HG03571 (cell line): ENCODE data around the gene PLEKHG3.

Source experiments
- ATAC-seq: cut with Tn5 transposase; IDR thresholded peaks from one replicate; pipeline ENCODE4 v1.9.1; 2021; ENCODE audit not compliant: unreplicated experiment

The PLEKHG3 gene

DNA sequence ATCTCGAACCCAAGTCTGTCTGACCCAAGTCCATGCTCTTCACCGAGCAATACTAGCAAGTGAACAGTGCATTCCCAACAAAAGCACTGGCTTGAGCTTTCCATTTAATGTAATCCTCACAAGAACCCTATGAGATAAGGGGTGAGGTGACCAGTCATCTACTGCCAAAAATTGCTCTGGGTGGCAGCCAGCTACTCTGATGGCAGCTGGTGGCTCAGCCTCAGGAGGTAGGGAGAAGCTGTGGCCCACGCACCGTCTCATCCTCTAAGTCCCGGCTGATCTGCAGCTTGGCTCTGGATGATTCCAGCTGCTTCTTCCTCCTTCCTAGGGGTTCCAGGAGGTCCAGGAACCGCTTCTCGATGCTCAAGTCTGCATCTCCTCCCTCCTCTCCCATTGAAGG, 75.2 kb downstream of the PLEKHG3 start:
- ATAC-seq: no peak

DNA sequence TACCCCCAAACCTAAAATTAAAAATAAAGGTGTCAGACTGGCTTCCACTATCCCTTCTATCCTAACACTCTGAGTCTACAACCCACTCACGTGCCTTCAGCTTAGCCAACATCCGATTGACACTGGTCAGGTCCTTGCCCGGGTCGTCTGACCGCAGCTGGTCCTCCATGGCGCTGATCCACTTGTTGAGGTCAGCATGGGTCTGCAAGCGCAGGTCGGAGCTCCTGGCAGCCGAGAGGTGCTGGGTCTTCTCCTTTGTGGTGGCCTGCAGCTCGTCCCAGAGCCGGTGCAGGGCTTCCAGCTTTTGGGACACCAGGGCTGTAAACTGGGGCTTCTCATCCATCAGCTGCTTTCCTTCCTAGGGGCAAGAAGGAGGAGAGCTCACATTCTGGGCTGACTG, 78.0 kb downstream of the PLEKHG3 start:
- no peak for ATAC-seq

DNA sequence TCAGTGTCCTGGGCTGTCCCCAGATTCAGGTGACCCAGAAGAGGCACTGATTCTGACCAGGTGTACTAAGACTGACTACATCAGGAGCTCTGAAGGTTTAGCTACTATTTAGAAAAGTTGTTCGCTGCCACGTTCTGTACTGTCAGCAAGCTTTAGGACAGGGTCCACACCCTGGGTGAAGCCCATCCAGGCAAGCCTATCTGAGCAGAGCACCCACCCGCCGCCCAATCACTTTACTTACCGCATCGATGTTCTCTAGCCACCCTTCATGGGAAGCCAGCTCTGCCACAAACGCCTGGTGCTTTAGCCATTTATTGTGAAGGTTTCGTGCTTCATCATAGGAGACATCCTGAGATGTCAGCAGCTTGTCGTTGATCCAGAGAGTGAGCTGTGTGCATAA, 79.8 kb downstream of the PLEKHG3 start:
- ATAC-seq: no peak

DNA sequence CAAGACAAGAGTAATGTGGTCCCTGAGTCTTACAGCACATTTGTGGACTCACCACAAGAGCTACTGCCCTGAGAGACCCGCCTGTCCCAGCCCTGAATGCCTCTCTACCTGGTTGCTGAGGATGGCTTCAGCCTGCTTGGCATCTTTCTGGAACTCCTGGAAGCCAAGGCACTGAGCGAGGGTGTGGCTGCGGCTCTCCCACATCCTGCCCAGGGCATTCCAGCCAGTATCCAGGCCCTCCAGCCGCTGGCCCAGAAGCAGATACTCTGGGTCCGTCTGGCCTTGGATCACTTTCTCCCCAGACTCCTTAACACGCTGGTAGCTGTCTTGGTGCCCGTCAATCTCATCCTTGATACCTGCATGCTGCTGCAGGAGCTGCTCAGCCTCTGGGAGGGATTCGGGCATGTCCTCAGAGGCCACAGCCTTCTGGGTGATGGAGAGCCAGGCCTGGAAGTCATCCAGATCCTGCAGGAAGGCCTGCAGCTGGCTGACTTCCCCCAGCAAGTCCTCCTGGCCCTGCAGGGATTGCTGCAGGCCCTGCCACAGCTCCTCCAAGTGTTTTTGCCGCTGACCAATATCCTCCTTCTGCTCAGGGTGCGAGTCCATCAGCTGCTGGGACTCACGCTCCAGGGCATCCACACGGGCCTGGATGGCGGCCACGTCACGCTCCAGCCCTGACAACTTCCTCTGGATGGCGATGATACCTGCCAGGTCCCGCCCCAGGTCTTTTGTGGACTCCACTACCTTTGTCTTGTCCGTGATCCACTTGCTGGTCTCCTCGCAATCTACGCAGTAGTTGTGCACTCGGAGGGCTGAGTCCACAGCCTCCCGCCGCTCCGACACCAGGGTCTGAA, 82.3 kb downstream of the PLEKHG3 start:
- ATAC-seq: no peak

DNA sequence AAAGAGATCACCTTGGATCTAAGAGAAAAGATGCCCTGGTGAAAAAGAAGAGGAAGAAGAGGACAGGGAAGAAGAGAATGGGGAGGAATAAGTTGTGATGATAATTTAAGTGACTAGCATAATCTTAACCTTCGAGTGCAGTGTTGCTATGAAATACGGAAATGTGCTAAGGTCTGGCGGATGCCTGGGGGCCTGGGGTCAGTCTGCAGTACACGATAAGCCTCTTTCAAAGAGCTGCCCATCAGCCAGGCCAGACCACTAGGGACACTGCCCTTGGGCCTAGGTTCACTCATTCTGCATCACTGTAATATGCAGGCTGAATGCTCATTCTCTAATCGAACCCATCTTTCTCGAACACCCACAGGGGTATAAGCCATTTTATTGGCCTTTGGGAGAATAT, 83.4 kb downstream of the PLEKHG3 start:
- ATAC-seq: no peak

DNA sequence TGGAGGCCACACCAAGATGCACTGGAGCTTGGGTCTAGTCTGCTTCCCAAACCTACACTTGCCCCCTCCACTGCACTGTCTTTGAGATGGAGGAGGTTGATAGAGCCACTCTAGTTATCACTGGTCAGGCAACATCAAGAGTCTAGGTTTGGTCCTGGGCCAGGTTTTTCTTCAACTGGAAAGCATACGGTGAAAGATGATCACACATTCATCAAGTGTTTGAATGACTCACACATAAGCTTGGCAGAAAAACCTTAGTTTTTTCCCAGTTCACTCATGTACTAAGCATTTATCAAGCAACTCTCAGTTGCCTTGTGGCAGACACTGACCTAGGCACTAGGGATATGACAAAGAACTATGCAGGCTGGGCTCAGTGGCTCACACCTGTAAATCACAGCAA, 84.5 kb downstream of the PLEKHG3 start:
- ATAC-seq: no peak

DNA sequence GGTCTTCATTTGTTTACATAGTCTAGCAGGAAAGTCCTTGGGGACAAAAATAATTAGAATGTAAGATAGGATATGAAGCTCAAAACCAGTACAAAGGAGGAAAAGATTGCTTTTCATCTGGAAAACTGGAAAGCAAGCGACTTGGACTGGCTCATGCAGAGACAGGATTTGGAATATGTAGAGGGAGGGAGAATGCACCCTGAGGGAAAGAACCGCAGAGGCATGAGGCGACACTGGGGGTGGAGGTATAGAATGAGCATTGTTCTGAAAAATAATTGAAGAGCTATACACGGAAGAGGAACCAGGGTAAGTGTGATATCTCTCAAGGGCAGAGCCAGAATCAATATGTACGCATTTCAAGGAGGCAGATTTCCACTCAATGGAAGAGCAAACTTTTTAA, 85.5 kb downstream of the PLEKHG3 start:
- ATAC-seq: no peak

DNA sequence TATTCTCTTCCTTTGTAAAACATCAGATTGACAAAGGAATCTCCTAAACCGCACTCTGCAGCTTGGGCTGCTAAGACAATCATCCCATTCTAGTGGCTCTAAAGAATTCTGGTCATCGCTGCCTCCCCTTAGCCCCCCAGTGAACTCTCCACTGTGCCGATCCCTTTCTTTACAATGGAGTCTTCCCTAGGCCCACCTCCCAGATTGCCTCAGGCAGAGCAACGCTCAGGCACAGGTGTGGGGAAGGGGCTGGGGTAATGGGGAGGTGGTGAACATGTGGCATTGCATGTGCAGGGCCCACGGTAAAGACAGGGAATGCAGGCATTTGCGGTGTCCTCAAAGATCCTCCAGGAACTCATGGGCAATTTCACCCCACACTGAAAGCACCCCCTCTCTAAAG, 86.3 kb downstream of the PLEKHG3 start:
- no peak for ATAC-seq

DNA sequence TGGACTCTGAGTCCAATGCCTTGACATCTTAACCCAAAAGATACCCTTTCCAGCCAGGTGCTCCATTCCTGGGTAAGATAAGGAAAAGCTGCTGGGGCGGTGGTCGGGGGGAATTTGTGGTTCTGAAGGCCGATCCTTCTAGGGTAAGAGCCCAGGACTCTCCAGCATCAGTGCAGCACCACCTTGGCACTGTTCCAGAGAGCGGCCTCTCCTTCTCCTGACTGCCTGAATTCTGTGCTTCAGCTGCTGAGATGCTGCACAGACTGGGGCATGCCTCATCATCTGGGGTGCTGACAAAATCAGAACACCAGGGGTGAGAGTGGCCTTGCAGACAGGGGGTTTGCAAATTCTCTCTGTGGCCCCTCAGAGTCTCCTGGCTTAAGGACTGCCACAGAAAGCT, 88.0 kb downstream of the PLEKHG3 start:
- ATAC-seq: no peak

DNA sequence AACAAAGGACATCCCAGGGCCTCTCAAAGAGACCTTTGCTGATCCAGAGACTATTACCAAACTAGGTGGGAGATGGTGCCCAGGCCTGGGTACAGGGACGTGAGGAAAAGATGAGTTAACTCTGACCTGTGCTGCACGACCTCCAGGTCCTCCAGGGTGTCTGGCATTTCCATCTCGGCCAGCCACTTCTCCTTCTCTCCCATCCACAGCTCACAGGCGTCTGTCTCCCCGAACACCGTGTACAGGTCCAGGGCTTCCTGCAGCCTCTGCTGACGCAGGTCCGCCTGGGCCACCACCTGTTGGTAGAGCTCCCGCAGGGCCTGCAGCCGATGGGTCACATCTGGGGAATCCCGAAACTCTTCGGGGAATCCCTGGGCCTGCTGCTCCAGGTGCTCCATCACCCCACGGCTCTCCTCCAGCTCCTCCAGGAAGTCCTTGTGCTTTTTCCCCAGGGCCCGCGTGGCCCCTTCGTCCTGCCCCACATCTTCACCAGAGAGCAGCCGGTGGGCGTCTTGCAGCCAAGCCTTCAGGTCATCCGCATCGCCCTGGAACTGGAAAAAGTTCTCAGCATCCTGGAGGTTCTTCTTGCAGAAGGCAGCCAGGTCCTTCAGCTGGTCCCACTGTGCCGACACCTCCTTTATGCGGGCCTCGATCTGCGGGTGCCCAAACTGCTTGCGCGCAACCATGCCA, 88.8 kb downstream of the PLEKHG3 start:
- ATAC-seq: no peak

DNA sequence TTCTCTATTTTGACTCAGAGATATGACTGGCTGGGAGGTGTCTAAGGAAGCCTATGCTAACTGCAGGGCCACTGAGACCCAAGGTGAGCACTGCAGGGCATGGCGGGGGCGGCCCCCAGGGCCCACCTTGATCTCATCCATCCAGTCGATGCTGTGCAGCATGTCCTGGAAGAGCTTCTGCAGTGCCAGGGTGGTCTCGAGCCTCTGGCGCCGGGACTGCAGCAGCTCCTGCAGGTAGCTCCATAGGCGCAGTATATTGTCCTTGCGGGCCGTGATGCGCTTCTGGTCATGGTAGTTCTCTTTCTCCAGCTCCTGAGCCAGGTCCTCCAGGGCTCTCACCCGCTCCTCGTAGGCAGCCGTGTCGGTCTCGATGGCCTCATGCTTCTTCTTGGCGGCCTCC, 91.0 kb downstream of the PLEKHG3 start:
- ATAC-seq: no peak

DNA sequence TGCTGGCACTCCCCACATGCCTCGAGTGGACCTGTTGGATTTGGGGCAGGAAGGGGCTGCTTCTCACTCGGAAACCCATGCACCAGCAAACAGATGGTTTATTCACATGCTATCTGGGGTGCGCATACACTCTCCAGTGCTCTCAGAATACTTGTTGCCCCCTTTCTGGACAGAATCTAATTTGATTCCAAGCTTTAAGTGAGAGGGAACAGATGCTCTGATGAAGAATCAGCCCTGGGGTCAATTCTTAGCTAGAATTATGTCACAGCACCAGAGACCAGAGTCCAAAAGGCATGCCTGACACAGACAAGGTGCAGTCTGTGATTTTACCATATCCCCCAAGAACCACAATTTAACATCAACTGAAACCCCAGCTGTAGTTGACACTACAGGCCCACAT, 91.7 kb downstream of the PLEKHG3 start:
- ATAC-seq: no peak

DNA sequence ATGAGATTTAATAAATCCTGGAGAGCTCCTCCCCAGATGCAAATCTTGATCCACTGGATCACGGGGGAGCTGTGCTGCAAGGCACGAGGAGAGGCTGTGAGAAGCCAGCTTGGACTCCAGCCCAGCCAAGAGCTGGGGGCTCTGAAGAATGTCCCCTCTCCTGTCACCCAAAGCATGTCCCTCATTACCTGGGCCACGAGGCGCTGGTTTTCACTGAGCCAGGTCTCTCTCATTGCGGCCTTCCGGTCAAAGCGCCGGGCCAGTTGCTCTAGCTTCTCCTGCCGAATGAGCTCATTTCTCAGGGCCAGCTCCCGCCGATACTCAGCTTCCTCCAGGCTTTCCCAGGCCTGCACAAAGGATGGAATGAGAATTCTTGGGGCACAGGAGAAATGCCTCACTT, 92.1 kb downstream of the PLEKHG3 start:
- no peak for ATAC-seq

DNA sequence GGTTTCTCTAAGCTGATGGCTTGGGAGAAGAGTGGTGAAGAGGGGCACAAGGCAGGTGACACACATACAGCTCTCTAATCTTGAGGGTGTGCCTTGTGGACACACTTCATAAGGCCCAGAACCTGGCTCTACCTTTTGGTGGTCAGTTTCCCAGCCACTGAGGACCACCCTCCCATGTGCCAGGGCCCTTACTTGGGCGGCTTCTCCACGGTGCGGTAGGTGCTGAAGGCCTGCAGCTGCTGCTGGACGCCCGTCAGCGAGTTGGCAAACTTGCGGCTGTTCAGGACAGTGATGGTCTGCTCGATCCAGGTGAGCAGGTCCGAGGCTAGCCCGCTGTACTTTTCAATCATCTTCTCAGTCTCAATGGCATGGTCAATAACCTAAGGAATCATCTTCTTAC, 95.3 kb downstream of the PLEKHG3 start:
- ATAC-seq: no peak
